Keratinocyte (primary cell): ENCODE data around the gene PARP1.

Experiments used
- CTCF ChIP-seq, 3 experiments: IDR thresholded peaks in 1 of 3; conservative IDR thresholded peaks in 1 of 3; optimal IDR thresholded peaks in 1 of 3; 2 replicates in 2 of 3; 3 replicates in 1 of 3; pipeline versions ENCODE3 to v1.5.1; 2011; ENCODE audit warnings: low read length in 3 of 3, mild to moderate bottlenecking in 3 of 3, moderate library complexity in 2 of 3, control low read depth in 1 of 3, inconsistent platforms in 1 of 3; ENCODE audit not compliant: insufficient read depth in 2 of 3; ENCODE audit errors: extremely low read depth in 1 of 3
- EZH2 ChIP-seq: IDR thresholded peaks from one replicate; pipeline ENCODE4 v1.6.1; 2012; ENCODE audit warnings: inconsistent platforms, mild to moderate bottlenecking, low read length, moderate library complexity

- peak in 1 of 3 experiments; percentile 4 for TF ChIP-seq CTCF (optimal IDR thresholded peaks at IDR 0.05 in 1 of 3, IDR thresholded peaks at IDR 0.05 in 1 of 3, conservative IDR thresholded peaks at IDR 0.05 in 1 of 3; ENCODE audit: extremely low read depth in 1 of 3, insufficient read depth in 2 of 3, low read length in 3 of 3)
- no peak for TF ChIP-seq EZH2
These were observed 49.4 kb upstream of the PARP1 start for GRCh38 chr1:226457307-226457712.
